CD4-positive, alpha-beta T cell treated with Interleukin-17A for 1 hour (primary cell): Measurements from ENCODE around the gene PADI3.
"Not testable (repeated sequence)": the region's sequence is repeated elsewhere in the genome, so short reads cannot be mapped to it uniquely, and the experiment has no call there.

Experiments
- DNase-seq: peaks from one replicate; pipeline ENCODE4 v3.0.0-alpha.2; 2020

Gene PADI3

DNA sequence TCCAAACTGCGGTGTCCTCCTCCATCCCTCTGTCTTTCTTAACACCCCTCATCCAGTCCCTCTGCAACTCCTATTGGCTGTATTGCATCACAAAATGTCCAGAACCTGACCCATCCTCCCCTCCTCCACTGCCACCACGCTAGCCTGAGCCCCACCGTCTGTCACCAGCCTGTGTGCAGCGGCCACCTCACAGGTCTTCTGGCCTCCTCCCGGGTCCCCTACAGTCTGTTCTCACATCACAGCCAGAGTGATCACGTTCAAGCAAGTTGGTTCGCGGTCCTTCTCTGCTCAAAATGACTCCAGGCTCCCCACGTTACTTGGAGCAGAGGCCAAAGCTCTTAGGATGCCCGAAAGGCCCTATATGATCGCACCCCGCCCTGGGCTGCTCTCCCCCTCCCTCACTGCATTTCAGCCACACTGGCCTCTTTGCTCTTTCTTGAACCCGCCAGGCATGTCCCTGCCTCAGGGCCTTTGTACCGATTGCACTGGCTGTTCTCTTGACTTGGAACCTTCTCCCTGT is 56.7 kb downstream of the PADI3 start:
- no peak for DNase-seq

DNA sequence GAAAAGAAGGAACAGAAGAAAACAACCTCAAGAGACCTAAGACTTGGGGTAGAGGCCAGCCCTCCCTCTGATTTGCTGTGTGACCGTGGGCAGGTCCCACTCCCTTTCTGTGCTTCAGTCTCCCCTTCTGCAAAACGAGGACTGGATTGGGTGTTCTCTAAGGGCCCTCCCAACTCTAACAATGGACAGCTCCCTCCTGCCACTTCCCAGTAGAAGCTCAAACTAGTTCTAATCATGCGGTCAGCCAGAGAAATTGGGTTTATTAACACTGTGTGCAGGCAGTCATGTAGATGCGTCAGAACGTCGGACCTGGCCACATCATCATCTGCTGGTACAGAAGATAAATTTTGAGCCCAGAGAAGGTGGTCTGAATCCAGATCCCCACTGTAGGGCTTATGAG is 57.5 kb downstream of the PADI3 start:
- no peak for DNase-seq

DNA sequence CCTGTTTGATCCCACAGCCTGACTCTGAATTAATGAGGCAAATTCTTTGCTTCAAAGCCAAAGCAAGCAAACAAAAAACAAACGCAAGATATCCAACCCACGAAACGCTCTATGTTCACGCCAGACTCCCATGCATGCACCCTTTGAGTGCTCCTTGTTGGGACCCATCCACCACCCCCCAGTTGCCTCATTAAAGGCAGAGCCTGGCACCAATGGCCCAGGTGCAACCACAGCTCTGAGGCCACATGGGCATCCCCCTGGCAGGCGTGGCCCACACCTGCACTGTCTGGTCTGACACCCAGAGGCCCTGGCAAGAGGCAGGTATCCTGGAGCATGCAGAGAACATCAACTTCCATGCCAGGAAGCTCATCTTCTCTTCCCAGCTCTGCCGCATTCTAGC is 58.0 kb downstream of the PADI3 start:
- no peak for DNase-seq

DNA sequence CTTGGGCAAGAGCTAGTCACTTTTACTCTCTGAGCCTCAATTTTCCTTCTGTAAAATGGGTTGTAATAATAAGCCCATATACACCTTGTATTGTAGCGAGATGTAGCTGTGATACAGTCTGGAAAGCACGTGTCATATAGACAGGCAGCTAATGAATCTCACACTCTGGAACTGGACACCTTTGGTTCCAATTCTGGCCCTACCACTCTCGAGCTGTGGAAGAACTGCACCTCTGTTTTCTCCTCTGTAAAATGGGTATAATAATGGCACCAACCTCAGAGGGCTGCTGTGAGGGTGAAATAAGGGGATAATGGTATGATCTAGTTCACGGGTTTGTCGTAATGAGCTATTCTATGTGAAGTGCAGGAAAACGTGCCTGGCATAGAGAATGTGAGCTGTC is 58.4 kb downstream of the PADI3 start:
- DNase-seq = no peak

DNA sequence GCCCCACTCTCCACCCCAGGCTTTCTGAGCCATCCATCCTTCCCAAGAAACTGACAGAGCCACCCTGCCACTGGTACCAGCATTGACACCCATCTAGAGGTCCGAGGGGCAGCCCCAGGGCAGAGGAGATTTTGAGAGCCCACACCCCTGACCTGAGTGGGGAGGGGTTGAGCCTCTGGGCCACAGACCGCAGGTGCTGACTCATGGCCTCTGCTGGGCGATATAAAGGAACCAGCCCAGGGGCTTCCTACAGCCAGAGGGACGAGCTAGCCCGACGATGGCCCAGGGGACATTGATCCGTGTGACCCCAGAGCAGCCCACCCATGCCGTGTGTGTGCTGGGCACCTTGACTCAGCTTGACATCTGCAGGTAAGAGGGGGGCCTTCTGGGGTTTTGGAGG is 59.0 kb downstream of the PADI3 start, which contains the start of gene PADI4:
TSS of gene PADI4 (plus strand) at position 252 of the 400 bp plus-strand sequence. CDS start at position 278, 26 bp downstream.
- DNase-seq = no peak

DNA sequence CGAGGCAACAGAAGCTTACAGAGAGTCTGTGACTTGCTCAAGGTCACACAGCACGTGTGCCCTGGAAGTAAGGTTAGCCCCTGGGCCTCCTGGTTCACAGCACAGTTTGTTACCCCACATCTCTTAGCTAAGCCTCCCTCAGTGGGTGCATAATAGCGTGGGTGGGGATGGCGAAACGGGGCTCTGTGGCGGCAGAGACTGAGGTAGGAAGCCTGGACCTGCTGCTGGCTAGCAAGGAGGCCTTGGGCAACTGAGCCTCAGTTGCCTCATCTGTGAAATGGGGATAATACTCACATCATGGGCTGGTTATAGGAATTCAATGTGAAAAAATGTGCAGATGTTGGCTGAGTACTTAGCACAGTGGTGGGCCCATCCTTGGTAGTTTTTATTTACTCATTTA is 59.7 kb downstream of the PADI3 start:
- DNase-seq = no peak

DNA sequence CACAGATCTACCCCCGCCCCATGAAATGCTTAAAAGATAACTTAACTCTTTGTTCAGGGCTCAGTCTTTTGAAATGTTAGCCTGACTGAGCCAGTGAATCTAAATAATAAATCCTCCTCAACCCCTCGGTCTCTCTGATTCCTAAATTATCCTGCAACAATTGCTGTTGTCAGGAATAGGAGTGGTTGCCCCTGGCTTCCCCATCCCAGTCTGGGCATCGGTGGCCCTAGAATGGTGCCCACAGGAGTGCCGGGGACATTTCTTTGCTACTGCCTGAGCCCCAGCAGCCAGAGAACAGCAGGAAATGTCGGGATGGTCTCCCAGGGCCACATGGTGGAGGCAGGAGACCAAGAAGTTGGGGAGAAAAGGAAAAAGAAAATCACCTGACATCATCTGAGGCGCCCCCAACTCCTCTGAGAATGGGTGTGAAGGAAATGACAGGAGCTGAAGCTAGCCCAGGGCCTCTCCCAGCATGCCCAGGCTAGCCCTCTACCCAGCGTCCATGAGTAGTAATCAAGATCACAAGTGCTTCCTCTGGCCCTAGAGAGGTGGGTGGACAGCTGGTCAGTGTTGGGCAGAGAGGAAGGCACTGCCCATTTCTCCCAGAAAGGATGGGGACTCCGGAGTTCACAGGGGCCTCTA is 60.6 kb downstream of the PADI3 start:
- DNase-seq = no peak

DNA sequence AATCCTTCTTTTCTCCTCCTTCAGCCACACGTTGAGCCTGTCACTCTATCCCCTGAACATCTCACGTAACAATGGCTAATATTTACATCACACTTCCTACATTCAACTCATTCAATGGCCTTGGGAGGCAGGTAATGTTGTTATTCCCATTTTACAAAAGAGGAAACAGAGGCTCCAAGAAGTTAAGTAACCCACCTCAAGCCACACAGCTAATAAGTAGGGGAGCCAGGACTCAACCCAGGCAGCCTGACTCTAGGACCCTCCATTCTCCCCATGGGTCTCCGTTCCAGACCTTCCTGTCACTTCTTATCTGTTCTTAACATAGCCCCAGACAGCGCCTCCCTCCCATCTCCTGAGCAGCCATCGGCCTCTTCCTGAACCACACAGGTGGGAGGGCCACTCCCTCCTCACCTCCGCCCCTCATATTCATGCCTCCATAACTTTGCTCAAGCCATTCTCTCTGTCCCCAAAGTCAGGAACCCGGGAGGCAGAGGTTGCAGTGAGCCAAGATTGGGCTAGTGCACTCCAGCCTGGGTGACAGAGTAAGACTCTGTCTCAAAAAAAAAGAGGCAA is 61.3 kb downstream of the PADI3 start:
- DNase-seq = no peak

DNA sequence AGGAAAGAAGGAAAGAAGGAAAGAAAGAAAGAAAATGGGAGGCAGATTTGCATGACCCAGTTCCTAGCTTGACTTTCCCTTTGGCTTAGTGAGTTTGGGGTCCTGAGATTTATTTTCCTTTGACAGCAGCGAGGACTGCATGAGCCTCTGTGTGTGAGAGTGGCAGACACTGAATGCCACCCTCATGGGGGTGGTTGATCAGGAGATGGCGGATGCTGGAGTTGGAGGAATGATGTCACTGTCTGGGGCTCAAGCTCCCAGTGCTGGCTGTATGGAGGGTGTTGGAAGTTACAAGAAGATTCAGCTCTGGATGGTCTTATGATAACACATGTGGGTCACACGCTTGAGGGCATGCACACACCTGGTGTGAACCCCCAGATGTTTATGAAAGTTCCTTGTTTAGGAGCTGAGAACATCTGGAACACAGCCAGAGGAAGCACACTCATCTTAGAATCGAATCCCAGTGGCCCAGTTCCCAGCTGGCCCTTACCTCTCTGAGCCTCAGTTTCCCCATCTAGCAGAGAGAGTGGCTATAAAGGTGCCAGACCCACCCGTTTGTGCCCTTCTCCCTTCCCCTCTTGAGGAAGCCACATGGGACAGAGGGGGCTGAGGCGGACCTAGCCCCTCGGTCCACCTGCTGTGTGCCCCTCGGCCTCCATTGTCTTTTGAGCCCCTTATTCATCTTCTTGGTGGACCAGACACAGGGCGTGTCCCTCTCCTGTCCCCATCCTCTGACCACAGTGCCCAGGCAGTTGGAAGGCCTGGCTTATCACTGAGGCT is 64.8 kb downstream of the PADI3 start:
- no peak for DNase-seq

DNA sequence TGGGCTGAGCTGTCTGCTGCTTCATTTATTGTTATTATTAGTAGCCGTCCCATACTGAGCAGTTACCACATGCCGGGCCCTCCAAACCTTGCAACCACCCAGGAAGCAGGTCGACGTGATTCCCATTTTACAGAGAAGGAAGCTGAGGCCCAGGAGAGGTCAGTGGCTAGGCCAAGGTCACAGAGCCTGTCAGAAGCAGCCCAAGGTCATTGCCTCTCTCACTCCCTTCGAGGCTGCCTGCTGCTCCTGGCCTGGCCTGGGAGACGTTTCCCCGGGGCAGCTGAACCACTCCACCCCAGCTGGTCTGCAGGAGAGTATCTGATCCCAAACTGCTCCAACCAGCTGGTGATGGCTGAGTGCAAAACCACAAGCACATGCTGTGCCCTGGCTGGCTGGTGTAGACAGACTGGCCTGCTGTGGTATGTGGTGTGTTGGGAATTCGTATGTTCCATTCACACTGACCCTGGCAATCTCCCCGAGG is 65.6 kb downstream of the PADI3 start:
- no peak for DNase-seq

DNA sequence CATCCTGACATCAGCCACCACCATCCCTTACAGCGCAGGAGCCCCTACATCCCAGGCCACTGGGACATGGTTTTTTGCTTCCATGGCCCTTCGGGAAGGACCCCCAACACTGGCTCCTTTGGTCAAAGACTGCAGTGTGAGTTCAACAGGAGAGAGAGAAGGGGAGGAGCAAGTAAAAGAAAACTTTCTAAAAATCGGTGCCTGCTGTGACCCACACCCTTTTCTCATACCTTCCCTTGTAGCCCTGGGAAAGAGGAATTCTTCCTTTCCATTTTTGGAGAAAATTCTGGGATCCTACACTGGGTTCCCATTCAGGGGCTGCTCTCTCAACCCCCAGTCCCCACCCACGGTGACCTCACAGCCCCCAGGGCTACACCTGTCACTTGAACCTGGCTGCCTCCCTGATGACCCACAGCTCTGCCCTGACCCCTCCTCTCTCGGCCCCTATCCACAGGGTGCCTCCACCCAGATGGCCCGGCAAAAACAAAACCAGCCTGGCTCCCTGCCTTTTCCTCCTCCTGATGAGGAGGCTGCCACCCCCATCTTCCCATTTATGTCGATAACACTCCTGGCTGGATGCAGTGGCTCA is 66.7 kb downstream of the PADI3 start:
- no peak for DNase-seq

DNA sequence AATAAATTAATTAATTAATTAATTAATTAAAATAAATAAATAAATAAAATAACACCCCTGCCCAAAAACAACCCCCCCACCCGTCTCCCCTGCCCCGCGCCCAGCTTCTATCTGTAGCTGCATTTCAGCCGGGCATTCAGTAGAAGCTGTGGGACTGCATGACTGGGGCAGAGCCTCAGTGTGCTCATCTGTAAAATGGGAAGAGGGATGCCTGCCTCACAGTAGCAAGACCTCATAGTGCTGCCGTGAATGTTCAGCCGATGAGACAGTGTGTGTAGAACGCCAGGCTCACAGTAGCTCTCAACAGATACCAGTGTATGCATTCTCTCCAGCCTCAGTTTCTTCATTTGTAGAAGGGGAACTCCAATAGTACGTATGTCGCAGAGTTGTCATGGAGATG is 67.8 kb downstream of the PADI3 start:
- DNase-seq = no peak

DNA sequence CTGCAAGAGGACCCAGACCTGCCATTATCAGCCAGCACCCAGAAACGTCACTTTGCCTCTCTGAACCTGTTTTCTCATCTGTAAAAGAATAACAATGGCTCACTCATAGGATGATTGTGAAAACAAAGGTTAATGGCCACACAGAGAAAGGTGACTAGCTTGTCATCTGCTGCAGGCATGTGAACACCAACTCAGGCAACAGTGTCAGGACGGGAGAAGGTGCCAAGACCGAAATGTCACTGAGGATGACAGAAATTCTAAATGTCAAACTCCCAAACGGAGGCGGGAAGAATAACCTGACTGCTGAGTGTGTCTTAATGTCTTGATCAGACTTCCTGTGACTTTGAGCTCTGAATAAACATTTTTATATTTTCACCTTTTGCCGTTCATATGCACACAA is 69.4 kb downstream of the PADI3 start:
- DNase-seq = no peak

DNA sequence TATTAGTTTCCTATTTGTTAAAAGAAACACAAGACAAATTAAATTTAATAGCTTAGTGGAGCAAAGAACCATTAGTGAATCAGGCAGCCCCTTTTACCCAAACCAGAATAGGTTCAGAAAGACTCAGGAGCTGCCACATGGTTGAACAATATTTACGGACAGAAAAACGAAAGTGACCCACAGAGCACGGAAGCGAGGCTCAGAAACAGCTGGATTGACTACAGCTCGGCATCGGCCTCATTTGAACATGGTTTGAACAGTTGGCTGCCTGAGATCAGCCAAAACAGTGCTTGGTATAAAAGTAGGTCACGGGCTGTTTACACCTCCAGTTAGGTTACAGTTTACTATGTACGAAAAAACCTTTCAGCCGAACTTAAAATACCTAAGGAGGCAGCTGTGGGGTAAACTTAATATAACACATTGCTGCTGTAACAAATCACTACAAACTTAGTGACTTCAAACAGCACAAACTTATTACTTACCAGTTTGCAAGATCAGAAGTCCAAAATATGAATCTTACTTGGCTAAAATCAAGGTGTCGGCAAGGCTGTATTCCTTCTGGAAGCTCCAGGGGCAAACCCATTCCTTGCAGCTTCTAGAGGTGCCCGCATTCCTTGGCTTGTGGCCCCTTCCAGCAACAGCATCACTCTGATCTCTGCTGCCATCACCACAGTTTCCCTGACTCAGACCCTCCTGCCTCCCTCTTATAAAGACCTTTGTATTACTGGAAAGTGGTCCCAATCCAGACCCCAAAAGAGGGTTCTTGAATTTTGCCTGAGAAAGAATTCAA is 70.9 kb downstream of the PADI3 start:
- no peak for DNase-seq

DNA sequence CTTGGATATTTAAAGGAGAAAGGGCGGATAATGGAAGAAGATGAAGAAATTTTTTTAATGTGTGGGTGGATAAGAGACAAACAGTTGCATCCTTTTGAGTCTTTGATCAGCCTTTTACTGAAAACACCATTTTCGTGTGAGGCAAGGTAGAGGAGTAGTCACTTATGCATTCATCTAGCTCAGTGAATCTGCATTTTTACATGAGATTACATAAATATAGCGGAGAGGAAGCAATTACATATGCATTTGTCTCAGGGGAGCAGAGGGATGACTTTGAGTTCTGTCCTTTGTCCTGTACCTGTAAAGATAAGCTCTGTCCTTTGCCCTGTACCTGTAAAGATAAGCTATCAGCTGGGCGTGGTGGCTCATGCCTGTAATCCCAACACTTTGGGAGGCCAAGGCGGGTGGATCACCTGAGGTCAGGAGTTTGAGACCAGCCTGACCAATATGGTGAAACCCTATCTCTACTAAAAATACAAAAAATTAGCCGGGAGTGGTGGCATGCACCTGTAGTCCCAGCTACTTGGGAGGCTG is 73.0 kb downstream of the PADI3 start:
- not testable (repeated sequence) for DNase-seq

DNA sequence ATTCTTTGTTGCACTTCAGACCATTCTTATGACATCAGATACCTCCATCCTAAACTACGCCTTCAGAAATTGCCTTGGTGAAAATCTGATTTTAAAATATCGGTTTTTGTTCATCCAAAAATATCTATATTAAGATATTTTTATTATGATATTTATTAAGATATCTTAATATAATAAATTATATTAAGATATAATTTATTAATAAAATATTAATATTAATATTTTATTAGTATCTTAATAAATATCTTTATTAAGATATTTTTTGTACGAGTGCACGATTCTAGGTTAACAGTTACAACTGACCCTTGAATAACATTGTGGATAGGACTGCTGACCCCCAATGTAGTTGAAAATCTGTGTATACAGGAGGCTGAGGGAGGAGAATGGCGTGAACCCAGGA is 80.0 kb downstream of the PADI3 start:
- no peak for DNase-seq

DNA sequence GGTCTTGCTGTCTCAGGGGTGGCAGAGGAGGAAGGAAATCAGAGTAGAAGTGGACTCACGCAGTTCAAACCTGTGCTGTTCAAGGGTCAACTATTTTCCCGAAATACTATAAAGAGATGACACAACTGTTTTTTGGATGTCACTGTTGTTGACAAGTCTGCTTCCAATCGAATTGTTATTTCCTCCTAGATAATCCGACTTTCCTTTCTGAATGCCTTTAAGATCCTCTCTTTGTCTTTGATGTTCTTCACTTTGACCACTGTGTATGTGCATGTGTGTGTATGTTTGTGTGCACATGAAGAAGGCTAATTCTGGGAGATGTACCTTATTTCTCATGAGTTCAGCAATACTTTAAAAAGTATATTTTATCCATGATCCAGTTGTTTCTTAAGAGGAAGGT is 80.7 kb downstream of the PADI3 start:
- DNase-seq = no peak

DNA sequence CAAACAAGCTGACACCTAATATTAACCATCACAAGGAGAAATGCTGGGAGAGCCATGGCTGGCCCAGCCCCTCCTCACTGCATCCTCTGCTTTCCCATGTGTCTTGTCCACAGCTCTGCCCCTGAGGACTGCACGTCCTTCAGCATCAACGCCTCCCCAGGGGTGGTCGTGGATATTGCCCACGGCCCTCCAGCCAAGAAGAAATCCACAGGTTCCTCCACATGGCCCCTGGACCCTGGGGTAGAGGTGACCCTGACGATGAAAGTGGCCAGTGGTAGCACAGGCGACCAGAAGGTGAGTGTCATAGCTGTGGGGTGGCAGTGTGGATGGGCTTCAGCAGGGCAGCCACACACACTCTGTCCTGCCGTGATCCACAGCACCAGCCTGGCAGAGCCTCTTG is 82.0 kb downstream of the PADI3 start:
- DNase-seq = no peak

DNA sequence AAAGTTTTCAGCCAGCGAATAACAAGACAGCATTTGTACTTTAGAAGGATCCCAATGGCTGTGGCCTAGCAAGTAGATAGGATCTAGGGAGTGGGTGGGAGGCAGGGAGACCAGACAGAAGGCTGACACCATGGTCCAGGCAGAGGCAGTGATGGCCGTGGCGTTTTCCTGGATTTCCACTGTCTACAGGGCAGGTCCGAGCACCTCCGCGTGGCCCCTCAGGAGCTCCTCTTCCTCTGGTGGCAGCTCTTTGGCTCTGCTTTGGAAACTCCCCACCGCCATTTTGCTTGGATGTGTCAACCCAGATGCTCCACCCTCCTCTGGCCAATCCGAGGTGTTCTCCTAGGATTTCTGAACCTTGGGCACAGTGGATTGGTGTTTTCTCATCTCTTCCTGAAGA is 84.2 kb downstream of the PADI3 start:
- DNase-seq = no peak
